Parathyroid adenoma (tissue), 2 donors: ENCODE data around the gene OGDH.

Experiments
- H2AFZ ChIP-seq: fragments of 300-600 bp; sonication (generic); one replicate; pipeline ENCODE4 v1.7.0; 2017; ENCODE audit warnings: antibody characterized with exemption, mild to moderate bottlenecking
- H3K27ac ChIP-seq: fragments of 300-600 bp; sonication (generic); one replicate; pipeline ENCODE4 v1.7.0; 2017
- H3K27me3 ChIP-seq: fragments of 300-600 bp; sonication (generic); one replicate; pipeline ENCODE4 v1.7.0; 2017; ENCODE audit warnings: low read length; ENCODE audit not compliant: control insufficient read depth, insufficient read depth
- H3K36me3 ChIP-seq: fragments of 300-600 bp; sonication (generic); one replicate; pipeline ENCODE4 v1.7.0; 2017; ENCODE audit warnings: low read length; ENCODE audit not compliant: control insufficient read depth, insufficient read depth
- H3K4me1 ChIP-seq: fragments of 300-600 bp; sonication (generic); one replicate; pipeline ENCODE4 v1.7.0; 2017; ENCODE audit warnings: control low read depth
- H3K4me2 ChIP-seq: fragments of 300-600 bp; sonication (generic); one replicate; pipeline ENCODE4 v1.7.0; 2017; ENCODE audit warnings: low read length
- H3K4me3 ChIP-seq: fragments of 300-600 bp; sonication (generic); one replicate; pipeline ENCODE4 v1.7.0; 2017; ENCODE audit warnings: low read depth, low read length
- H3K79me2 ChIP-seq: fragments of 300-600 bp; sonication (generic); one replicate; pipeline ENCODE4 v1.7.0; 2017; ENCODE audit warnings: control low read depth
- H3K9ac ChIP-seq: fragments of 300-600 bp; sonication (generic); one replicate; pipeline ENCODE4 v1.7.0; 2017; ENCODE audit warnings: mild to moderate bottlenecking
- H3K9me3 ChIP-seq: fragments of 300-600 bp; sonication (generic); one replicate; pipeline ENCODE4 v1.7.0; 2017; ENCODE audit warnings: low read length; ENCODE audit not compliant: control insufficient read depth
- TF ChIP-seq, protein P1 (sequence below): fragments of 300-600 bp; sonication (generic); IDR thresholded peaks from one replicate; pipeline ENCODE4 v1.7.0; 2017; ENCODE audit warnings: antibody characterized with exemption, mild to moderate bottlenecking
- donor health status: primary hyperparathyroidism.

The OGDH gene

DNA sequence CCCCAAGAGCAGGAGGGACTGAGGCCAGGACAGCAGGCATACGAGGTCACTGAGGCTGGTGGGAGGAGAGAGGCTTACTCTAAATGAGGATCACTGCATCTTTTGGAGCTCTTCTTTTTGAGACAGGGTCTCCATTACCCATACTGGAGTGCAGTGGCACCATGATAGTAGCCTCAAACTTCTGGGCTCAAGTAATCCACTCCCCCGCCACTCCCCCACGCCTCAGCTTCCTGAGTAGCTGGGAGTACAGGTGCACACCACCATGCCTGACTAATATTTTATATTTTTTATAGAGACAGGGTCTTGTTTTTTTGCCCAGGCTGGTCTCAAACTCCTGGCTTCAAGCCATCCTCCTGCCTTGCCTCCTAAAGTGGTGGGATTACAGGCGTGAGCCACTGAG, 25.8 kb downstream of the OGDH start:
- H3K4me3 ChIP-seq, result no peak overlapping the region
- H3K9ac ChIP-seq, result no peak overlapping the region
- TF ChIP-seq, protein P1, sequence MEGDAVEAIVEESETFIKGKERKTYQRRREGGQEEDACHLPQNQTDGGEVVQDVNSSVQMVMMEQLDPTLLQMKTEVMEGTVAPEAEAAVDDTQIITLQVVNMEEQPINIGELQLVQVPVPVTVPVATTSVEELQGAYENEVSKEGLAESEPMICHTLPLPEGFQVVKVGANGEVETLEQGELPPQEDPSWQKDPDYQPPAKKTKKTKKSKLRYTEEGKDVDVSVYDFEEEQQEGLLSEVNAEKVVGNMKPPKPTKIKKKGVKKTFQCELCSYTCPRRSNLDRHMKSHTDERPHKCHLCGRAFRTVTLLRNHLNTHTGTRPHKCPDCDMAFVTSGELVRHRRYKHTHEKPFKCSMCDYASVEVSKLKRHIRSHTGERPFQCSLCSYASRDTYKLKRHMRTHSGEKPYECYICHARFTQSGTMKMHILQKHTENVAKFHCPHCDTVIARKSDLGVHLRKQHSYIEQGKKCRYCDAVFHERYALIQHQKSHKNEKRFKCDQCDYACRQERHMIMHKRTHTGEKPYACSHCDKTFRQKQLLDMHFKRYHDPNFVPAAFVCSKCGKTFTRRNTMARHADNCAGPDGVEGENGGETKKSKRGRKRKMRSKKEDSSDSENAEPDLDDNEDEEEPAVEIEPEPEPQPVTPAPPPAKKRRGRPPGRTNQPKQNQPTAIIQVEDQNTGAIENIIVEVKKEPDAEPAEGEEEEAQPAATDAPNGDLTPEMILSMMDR, result no peak
- H3K27me3 ChIP-seq, result no peaks in the 10 kb centered on the region
- no peak overlapping the region for H3K27ac ChIP-seq
- no peak overlapping the region for H3K4me2 ChIP-seq
- no peaks in the 10 kb centered on the region for H3K36me3 ChIP-seq
- peaks cover 28% of the 10 kb centered on the region for H3K4me1 ChIP-seq
- H3K79me2 ChIP-seq, result peaks cover 38% of the 10 kb centered on the region
- H2AFZ ChIP-seq, result no peak overlapping the region
- H3K9me3 ChIP-seq, result no peaks in the 10 kb centered on the region

DNA sequence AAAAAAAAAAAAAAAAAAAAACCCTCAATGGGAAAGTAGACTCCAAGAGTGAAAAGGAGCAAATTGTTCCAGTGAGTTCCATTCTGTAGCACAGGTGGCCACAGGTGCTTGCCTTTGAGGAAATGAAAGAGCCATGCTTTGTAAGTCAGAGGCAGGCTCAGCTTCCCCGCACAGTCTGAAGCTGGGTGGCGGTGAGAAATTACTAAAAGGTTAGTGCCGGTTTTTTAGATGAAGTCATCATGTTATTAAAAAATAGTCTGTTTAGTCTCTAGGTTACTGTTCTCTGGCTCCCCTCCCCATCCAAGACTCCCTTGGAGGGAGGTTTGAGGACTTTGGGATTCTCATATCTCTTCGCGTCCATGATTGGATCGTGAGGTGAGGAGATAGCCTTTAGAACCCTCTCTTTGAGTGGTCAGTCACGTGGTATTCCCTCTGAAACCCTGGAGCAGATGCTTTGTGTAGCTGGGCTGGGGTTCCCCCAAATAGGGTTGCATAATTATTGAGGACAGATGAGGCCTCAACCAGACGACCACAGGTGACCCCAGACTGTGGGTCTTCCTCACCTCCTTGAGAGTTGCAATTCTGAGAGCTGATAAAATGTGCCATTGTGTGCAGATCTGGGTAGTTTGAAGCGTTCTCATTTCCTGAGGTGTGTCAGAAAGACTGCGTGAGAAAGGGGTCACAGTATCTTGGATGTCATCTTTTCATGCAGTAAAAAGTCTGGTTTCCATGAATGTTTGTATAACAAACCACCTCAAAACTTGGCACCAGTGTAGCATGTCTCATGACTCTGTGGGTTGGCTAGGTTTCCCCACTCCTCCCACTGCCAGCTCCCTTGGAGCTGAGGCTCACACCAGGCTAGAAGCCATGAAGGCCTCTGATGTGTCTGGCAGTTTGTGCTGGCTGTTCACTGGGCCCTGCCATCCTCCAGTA, 27.1 kb downstream of the OGDH start:
- Histone ChIP-seq H3K27me3 (no peaks in the 10 kb centered on the region), H3K27ac (peak overlapping the region; percentile 92), H3K9me3 (no peaks in the 10 kb centered on the region), H3K79me2 (peaks cover 41% of the 10 kb centered on the region), H2AFZ (peak overlapping the region; percentile 39), H3K36me3 (no peaks in the 10 kb centered on the region), H3K4me2 (peak overlapping the region; percentile 39), H3K9ac (no peak overlapping the region), H3K4me1 (peaks cover 36% of the 10 kb centered on the region), H3K4me3 (peak overlapping the region; percentile 29)
- TF ChIP-seq, protein P1, result no peak

DNA sequence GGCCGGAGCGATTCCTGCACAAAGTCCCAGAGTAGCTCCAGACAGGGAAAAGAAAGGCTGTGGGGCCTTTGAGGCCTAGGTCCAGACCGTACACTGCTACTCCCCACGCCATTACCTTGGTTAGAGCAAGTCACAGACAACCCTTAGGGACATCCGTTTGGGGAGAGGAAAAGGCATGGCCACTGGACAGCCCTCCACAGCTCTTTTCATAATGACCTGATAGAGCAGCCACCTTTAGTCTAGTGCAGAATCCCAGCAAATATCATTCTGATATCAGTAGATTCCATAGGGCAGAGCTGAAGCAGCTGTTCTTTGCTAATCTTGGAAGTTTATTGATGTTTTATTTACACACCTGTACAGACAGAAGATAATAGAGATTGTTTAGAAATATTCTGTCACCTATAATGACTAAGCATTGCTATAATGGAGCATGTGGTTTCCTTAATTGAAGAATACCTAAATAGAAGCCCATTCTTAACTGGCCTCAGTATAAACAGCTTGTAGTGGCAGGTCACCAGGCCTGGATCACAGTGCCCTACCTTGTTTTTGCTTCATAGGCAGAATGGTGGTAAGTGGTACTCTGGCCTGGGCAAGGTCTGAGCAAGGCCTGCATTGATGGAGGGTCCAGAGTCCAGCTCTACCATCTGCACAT, 27.9 kb downstream of the OGDH start:
- no peaks in the 10 kb centered on the region for H3K27me3 ChIP-seq
- H3K9ac ChIP-seq, result no peak overlapping the region
- peak overlapping the region; percentile 39 for H2AFZ ChIP-seq
- H3K4me3 ChIP-seq, result peak overlapping the region; percentile 29
- peaks cover 43% of the 10 kb centered on the region for H3K4me1 ChIP-seq
- no peaks in the 10 kb centered on the region for H3K9me3 ChIP-seq
- no peaks in the 10 kb centered on the region for H3K36me3 ChIP-seq
- H3K4me2 ChIP-seq, result peak overlapping the region; percentile 42
- peak overlapping the region; percentile 92 for H3K27ac ChIP-seq
- peaks cover 34% of the 10 kb centered on the region for H3K79me2 ChIP-seq
- TF ChIP-seq, protein P1, result no peak

DNA sequence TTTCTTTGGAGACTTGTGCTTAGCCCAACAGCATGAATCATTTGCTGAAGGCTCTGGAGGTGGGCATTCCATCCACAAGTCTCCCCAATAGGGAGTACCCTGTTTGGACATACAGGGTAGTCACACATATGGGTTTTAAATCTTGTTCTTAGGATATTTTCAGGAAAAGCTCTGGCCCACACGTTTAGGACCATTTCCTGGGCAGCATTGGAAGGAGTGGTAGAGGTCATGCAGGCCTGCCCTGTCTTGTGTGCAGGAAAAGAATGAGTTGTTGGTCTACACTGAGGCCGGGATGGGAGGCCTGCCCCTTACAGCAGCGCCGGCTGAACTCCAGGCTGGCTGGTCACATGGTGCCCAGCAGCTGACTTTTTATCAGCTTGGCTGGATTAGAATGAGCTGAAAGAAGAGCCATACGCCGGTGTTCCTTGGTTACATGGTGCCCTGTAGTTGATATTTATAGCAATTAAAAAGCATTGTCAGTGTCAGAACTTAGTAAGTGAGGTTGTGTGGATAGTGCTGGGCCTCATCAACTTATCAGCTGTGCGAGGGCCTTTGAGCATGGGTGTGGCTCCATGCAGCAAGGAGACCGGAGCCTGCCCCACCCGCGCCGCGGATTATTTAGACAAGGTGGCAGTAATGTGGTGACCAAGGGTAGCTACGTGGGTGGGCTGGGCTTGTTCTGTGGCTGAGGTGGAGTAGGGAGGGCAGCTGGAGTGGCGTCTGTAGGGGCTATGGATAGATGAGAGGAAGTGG, 28.6 kb downstream of the OGDH start:
- H3K4me1 ChIP-seq, result peaks cover 50% of the 10 kb centered on the region
- H3K9ac ChIP-seq, result no peak overlapping the region
- H3K9me3 ChIP-seq, result no peaks in the 10 kb centered on the region
- H3K4me2 ChIP-seq, result peak overlapping the region; percentile 42
- TF ChIP-seq, protein P1, result no peak
- H2AFZ ChIP-seq, result no peak overlapping the region
- peaks cover 28% of the 10 kb centered on the region for H3K79me2 ChIP-seq
- H3K27me3 ChIP-seq, result no peaks in the 10 kb centered on the region
- no peaks in the 10 kb centered on the region for H3K36me3 ChIP-seq
- no peak overlapping the region for H3K4me3 ChIP-seq
- H3K27ac ChIP-seq, result peak overlapping the region; percentile 92
